Transverse colon (tissue), 4 donors: ENCODE measurements around the gene FAM131B. TPM values are rescaled to one million over a fixed set of nuclear protein-coding genes. Genes with fewer than 3 reads are reported as not detected.
A peak's percentile ranks its signal among the peaks of the same experiment; 100 is the strongest.

Experiments used
- DNase-seq: peaks from one replicate; pipeline ENCODE4 v3.0.0-alpha.2; 2019
- H3K27ac ChIP-seq, 4 donors: fragments of 200-600 bp; sonication (generic); 2 replicates each; pipeline ENCODE4 v1.5.1; 2016 to 2018; ENCODE audit warnings: inconsistent platforms in 4 of 4
- H3K27me3 ChIP-seq: fragments of 200-600 bp; sonication (generic); 2 replicates; pipeline ENCODE4 v1.5.1; 2017; ENCODE audit warnings: inconsistent platforms
- H3K36me3 ChIP-seq, 4 donors: fragments of 200-600 bp; sonication (generic); 2 replicates each; pipeline ENCODE4 v1.5.1; 2017 to 2019; ENCODE audit warnings: inconsistent platforms in 4 of 4
- H3K4me1 ChIP-seq, 4 donors: fragments of 200-600 bp; sonication (generic); 2 replicates each; pipeline ENCODE4 v1.5.1; 2017 to 2020; ENCODE audit warnings: inconsistent platforms in 4 of 4
- H3K4me3 ChIP-seq, 4 donors: fragments of 200-600 bp; sonication (generic); 1 replicate in 1 of 4; 2 replicates in 3 of 4; pipeline versions ENCODE4 v1.5.1 to v1.6.1; 2017 to 2019; ENCODE audit warnings: inconsistent platforms in 4 of 4
- H3K9me3 ChIP-seq, 2 donors: fragments of 200-600 bp; sonication (generic); 2 replicates each; pipeline ENCODE4 v1.5.1; 2017 to 2019; ENCODE audit warnings: inconsistent platforms in 2 of 2
- CTCF ChIP-seq, 5 experiments: fragments of 200-600 bp in 3 of 5; fragments of 450-650 bp in 2 of 5; sonication (generic) in 3 of 5; IDR thresholded peaks; 1 replicate in 2 of 5; 2 replicates in 3 of 5; pipeline ENCODE4 v1.5.1; 2016 to 2017; ENCODE audit warnings: antibody characterized with exemption in 5 of 5, inconsistent platforms in 3 of 5, mild to moderate bottlenecking in 2 of 5, moderate library complexity in 1 of 5
- EP300 ChIP-seq: sonication (generic); formaldehyde crosslinking; IDR thresholded peaks from one replicate; pipeline ENCODE4 v1.6.1; 2017; ENCODE audit warnings: antibody characterized with exemption, low read depth
- POLR2A ChIP-seq: fragments of 450-650 bp; IDR thresholded peaks from one replicate; pipeline ENCODE4 v1.6.1; 2016; ENCODE audit warnings: antibody characterized with exemption, mild to moderate bottlenecking, moderate library complexity
- POLR2AphosphoS5 ChIP-seq, 3 donors: sonication (generic); formaldehyde crosslinking; IDR thresholded peaks; one replicate each; pipeline ENCODE4 v1.6.1; 2016; ENCODE audit warnings: antibody characterized with exemption in 3 of 3
- WGBS, 2 donors: methylation state at CpG; one replicate each; pipeline ENCODE4 v1.1.5; 2018; ENCODE audit warnings: low coverage in 1 of 2; 5-methylcytosine and 5-hydroxymethylcytosine counted together
- in situ Hi-C, 4 donors: fragments of 200-750 bp; cut with MboI; loops; one replicate each; pipeline versions ENCODE4 v1.15.0 to v1.15.1; 2017; ENCODE audit warnings: low sequenced_read_pairs in 3 of 4, low pct_ligation_motif_present in 1 of 4, low pct_unique_long_range_greater_than_20kb in 1 of 4
- intact Hi-C: fragments of 100-400 bp; cut with DNase I; formaldehyde crosslinking; loops from one replicate; pipeline ENCODE4 v1.15.1; 2023; ENCODE audit warnings: low total_unique reads
- total RNA-seq, 4 donors: library from RNA; depleted of rRNA; stranded (reverse); fragments of >200 nt; gene quantifications; one replicate each; pipeline ENCODE4 v1.1.0, GENCODE V29; 2016

The FAM131B gene
- total RNA-seq, 4 donors from 2014 or later = 2.2 to 33.4 (median 4.7) TPM

GRCh38 chr7:143388051-143388450 is 25.5 kb upstream of the FAM131B start:
- TF ChIP-seq CTCF (IDR thresholded peaks at IDR 0.05) = no peak
- TF ChIP-seq POLR2A = no peak
- TF ChIP-seq POLR2AphosphoS5 (IDR thresholded peaks at IDR 0.05) = no peak
- TF ChIP-seq EP300 = no peak
- H3K4me1 ChIP-seq = peaks cover 25 to 69% (median 48%) of the 10 kb centered on the region in 4 donors
- H3K36me3 ChIP-seq = peaks cover 0 to 6% (median 0%) of the 10 kb centered on the region in 4 donors
- peak overlapping the region; percentile 93 to 99 (median 98) for H3K27ac ChIP-seq
- intact Hi-C loops = no loop called here
- H3K27me3 ChIP-seq = no peaks in the 10 kb centered on the region
- in situ Hi-C loops = no loop called here
- 83% methylated on average over 8 of the region's 10 CpGs; no CpG with 5 or more reads in 1 of the 2 donors for WGBS, 2 donors
- no peak for DNase-seq
- H3K9me3 ChIP-seq = no peaks in the 10 kb centered on the region
- H3K4me3 ChIP-seq = no peak overlapping the region

GRCh38 chr7:143387156-143387975 is 24.9 kb upstream of the FAM131B start:
- in situ Hi-C loops (no loop called here), intact Hi-C loops (no loop called here)
- Histone ChIP-seq H3K27ac (peak overlapping the region; percentile 93 to 99 (median 98)), H3K36me3 (peaks cover 0 to 6% (median 0%) of the 10 kb centered on the region in 4 donors), H3K4me1 (peaks cover 25 to 68% (median 50%) of the 10 kb centered on the region in 4 donors), H3K4me3 (no peak overlapping the region), H3K27me3 (no peaks in the 10 kb centered on the region), H3K9me3 (no peaks in the 10 kb centered on the region)
- TF ChIP-seq POLR2A (no peak), POLR2AphosphoS5 (IDR thresholded peaks at IDR 0.05) (no peak)
- DNase-seq = no peak
- 33 to 85% methylated on average over 2 to 21 of the region's 23 CpGs for WGBS, 2 donors

- Histone ChIP-seq H3K9me3 (no peaks in the 10 kb centered on the region), H3K4me3 (no peak overlapping the region), H3K27me3 (no peaks in the 10 kb centered on the region), H3K4me1 (peaks cover 15 to 58% (median 40%) of the 10 kb centered on the region in 4 donors), H3K27ac (peak overlapping the region; percentile 93 to 99 (median 98)), H3K36me3 (peaks cover 0 to 6% (median 0%) of the 10 kb centered on the region in 4 donors)
- DNase-seq = no peak
- WGBS, 2 donors = 52 to 61% methylated on average over 5 to 19 of the region's 19 CpGs
- TF ChIP-seq POLR2AphosphoS5 (IDR thresholded peaks at IDR 0.05) = no peak
- no peak for TF ChIP-seq POLR2A
- TF ChIP-seq EP300 = no peak
- TF ChIP-seq CTCF (IDR thresholded peaks at IDR 0.05) = no peak
- intact Hi-C loops = no loop called here
- in situ Hi-C loops = no loop called here
Measured at GRCh38 chr7:143385891-143386781, 23.6 kb upstream of the FAM131B start.

GRCh38 chr7:143384661-143385631 is 22.4 kb upstream of the FAM131B start:
- Histone ChIP-seq H3K4me1 (peaks cover 15 to 52% (median 35%) of the 10 kb centered on the region in 4 donors), H3K4me3 (peak overlapping the region in 2 of 4 donors; percentile 11 to 27)
- in situ Hi-C loops = no loop called here

More at GRCh38 chr7:143384661-143385631, 22.4 kb upstream of the FAM131B start:
- intact Hi-C loops = no loop called here
- WGBS, 2 donors = 70 to 72% methylated on average over 11 to 14 of the region's 14 CpGs
- H3K27me3 ChIP-seq = no peaks in the 10 kb centered on the region
- peak overlapping the region; percentile 93 to 99 (median 98) for H3K27ac ChIP-seq
- no peak for DNase-seq
- no peaks in the 10 kb centered on the region for H3K9me3 ChIP-seq
- peaks cover 0 to 6% (median 0%) of the 10 kb centered on the region in 4 donors for H3K36me3 ChIP-seq
- no peak for TF ChIP-seq EP300
- TF ChIP-seq POLR2AphosphoS5 (IDR thresholded peaks at IDR 0.05) = peak in 1 of 3 donors; percentile 21
